ENCODE data around the gene MAEA. TPM values are rescaled to one million over a fixed set of nuclear protein-coding genes. Genes with fewer than 3 reads are reported as not detected.

Gene MAEA
- total RNA-seq, 1 experiment from 2014 or later = 54.6 TPM

- in situ Hi-C loops (cut with HindIII; ENCODE audit: low sequenced_read_pairs) = no loop called here
- peak; percentile 84 for DNase-seq (ENCODE audit: low spot score)
Observed at GRCh38 chr4:1356181-1356998, 66.7 kb downstream of the MAEA start.

- in situ Hi-C loops (cut with HindIII; ENCODE audit: low sequenced_read_pairs) = no loop called here
- peak; percentile 79 for DNase-seq (ENCODE audit: low spot score)
Observed at GRCh38 chr4:1357356-1358248, 67.9 kb downstream of the MAEA start.

GRCh38 chr4:1358421-1359143 is 68.9 kb downstream of the MAEA start:
- DNase-seq (ENCODE audit: low spot score) = no peak
- in situ Hi-C loops (cut with HindIII; ENCODE audit: low sequenced_read_pairs) = no loop called here

GRCh38 chr4:1359144-1359501 is 69.4 kb downstream of the MAEA start:
- in situ Hi-C loops (cut with HindIII; ENCODE audit: low sequenced_read_pairs) = no loop called here
- DNase-seq (ENCODE audit: low spot score) = no peak

- DNase-seq (ENCODE audit: low spot score) = no peak
- in situ Hi-C loops (cut with HindIII; ENCODE audit: low sequenced_read_pairs) = no loop called here
Observed at GRCh38 chr4:1359976-1360375, 70.3 kb downstream of the MAEA start.

- DNase-seq (ENCODE audit: low spot score) = no peak
- in situ Hi-C loops (cut with HindIII; ENCODE audit: low sequenced_read_pairs) = no loop called here
Observed at GRCh38 chr4:1360423-1361283, 71.0 kb downstream of the MAEA start.

- in situ Hi-C loops (cut with HindIII; ENCODE audit: low sequenced_read_pairs) = no loop called here
- DNase-seq (ENCODE audit: low spot score) = no peak
Observed at GRCh38 chr4:1361431-1361830, 71.7 kb downstream of the MAEA start.

GRCh38 chr4:1362046-1362445 is 72.4 kb downstream of the MAEA start:
- in situ Hi-C loops (cut with HindIII; ENCODE audit: low sequenced_read_pairs) = no loop called here

GRCh38 chr4:1362521-1362920 is 72.8 kb downstream of the MAEA start:
- no peak for DNase-seq (ENCODE audit: low spot score)
- in situ Hi-C loops (cut with HindIII; ENCODE audit: low sequenced_read_pairs) = no loop called here

More at GRCh38 chr4:1362046-1362445, 72.4 kb downstream of the MAEA start:
- DNase-seq (ENCODE audit: low spot score) = no peak

GRCh38 chr4:1363513-1363912 is 73.8 kb downstream of the MAEA start:
- no peak for DNase-seq (ENCODE audit: low spot score)
- in situ Hi-C loops (cut with HindIII; ENCODE audit: low sequenced_read_pairs) = no loop called here

- in situ Hi-C loops (cut with HindIII; ENCODE audit: low sequenced_read_pairs) = no loop called here
- no peak for DNase-seq (ENCODE audit: low spot score)
Observed at GRCh38 chr4:1364217-1364616, 74.5 kb downstream of the MAEA start.

- in situ Hi-C loops (cut with HindIII; ENCODE audit: low sequenced_read_pairs) = no loop called here
- DNase-seq (ENCODE audit: low spot score) = no peak
Observed at GRCh38 chr4:1364748-1365147, 75.1 kb downstream of the MAEA start.

GRCh38 chr4:1365271-1366178 is 75.8 kb downstream of the MAEA start:
- DNase-seq (ENCODE audit: low spot score) = peak; percentile 35
- in situ Hi-C loops (cut with HindIII; ENCODE audit: low sequenced_read_pairs) = no loop called here

- in situ Hi-C loops (cut with HindIII; ENCODE audit: low sequenced_read_pairs) = no loop called here
- DNase-seq (ENCODE audit: low spot score) = no peak
Observed at GRCh38 chr4:1366371-1367229, 76.9 kb downstream of the MAEA start.

- DNase-seq (ENCODE audit: low spot score) = no peak
- in situ Hi-C loops (cut with HindIII; ENCODE audit: low sequenced_read_pairs) = no loop called here
Observed at GRCh38 chr4:1367230-1367935, 77.7 kb downstream of the MAEA start.

GRCh38 chr4:1367936-1368289 is 78.2 kb downstream of the MAEA start:
- no peak for DNase-seq (ENCODE audit: low spot score)
- in situ Hi-C loops (cut with HindIII; ENCODE audit: low sequenced_read_pairs) = no loop called here
